ENCODE results near the gene FBXL7.

- TF ChIP-seq CTCF (IDR thresholded peaks at IDR 0.05) (no peak), POLR2A (IDR thresholded peaks at IDR 0.05) (no peak)
Measured at GRCh38 chr5:15774632-15775031, 274.7 kb downstream of the FBXL7 start.

Measured in lower leg skin (tissue), 3 donors.